WTC11 (cell line): ENCODE measurements around the gene OR10T2. TPM values are rescaled to one million over a fixed set of nuclear protein-coding genes. Genes with fewer than 3 reads are reported as not detected.
"Not testable (repeated sequence)": the region's sequence is repeated elsewhere in the genome, so short reads cannot be mapped to it uniquely, and the experiment has no call there.

Experiments
- ATAC-seq: fragments of 200-7000 bp; cut with Tn5 transposase; 2 replicates; pipeline ENCODE4 v1.10.0; 2021; ENCODE audit warnings: mild to moderate bottlenecking, moderate library complexity
- CTCF ChIA-PET: fragments of 300-600 bp; sonication (Branson Sonifier 250); formaldehyde crosslinking; loops from one replicate; lab custom pipeline; 2021; ENCODE audit warnings: antibody characterized with exemption; lab: Charles Lee
- POLR2A ChIA-PET: fragments of 350-600 bp; sonication (Branson Sonifier 250); formaldehyde crosslinking; loops from one replicate; lab custom pipeline; 2021; ENCODE audit warnings: antibody characterized with exemption; lab: Charles Lee
- DNase-seq: peaks from one replicate; pipeline ENCODE4 v3.0.0; 2021; ENCODE audit warnings: low spot score
- H3K27ac Mint-ChIP-seq: 2 replicates; pipeline ENCODE4 v1.8.0; 2021; ENCODE audit warnings: mixed read lengths
- H3K27me3 Mint-ChIP-seq: 2 replicates; pipeline ENCODE4 v1.8.0; 2021; ENCODE audit warnings: low read depth, mild to moderate bottlenecking, moderate library complexity, mixed read lengths
- H3K36me3 Mint-ChIP-seq: 2 replicates; pipeline ENCODE4 v1.8.0; 2021; ENCODE audit warnings: mixed read lengths
- H3K4me1 Mint-ChIP-seq: 2 replicates; pipeline ENCODE4 v1.8.0; 2022; ENCODE audit warnings: mixed read lengths
- H3K4me3 Mint-ChIP-seq: 2 replicates; pipeline ENCODE4 v1.8.0; 2021; ENCODE audit warnings: mild to moderate bottlenecking, moderate library complexity, mixed read lengths
- H3K9me3 Mint-ChIP-seq: 2 replicates; pipeline ENCODE4 v1.8.0; 2021; ENCODE audit warnings: mixed read lengths
- AR ChIP-seq: fragments of 250-450 bp; sonication (Bioruptor Pico); IDR thresholded peaks from 2 replicates; pipeline ENCODE4 v1.9.0; 2021; ENCODE audit warnings: mild to moderate bottlenecking
- ATF2 ChIP-seq: sonication (generic); formaldehyde crosslinking; IDR thresholded peaks from 2 replicates; pipeline ENCODE4 v1.8.1; 2022; ENCODE audit warnings: low read depth, missing genetic modification reagents, borderline replicate concordance
- CBFB ChIP-seq: sonication (generic); formaldehyde crosslinking; IDR thresholded peaks from 2 replicates; pipeline ENCODE4 v1.8.1; 2022; ENCODE audit warnings: mild to moderate bottlenecking, low read depth, missing genetic modification reagents
- CTCF ChIP-seq: fragments of 200-600 bp; IDR thresholded peaks from 2 replicates; pipeline ENCODE4 v1.8.0; 2022; ENCODE audit warnings: antibody characterized with exemption
- HMGXB4 ChIP-seq: sonication (generic); formaldehyde crosslinking; IDR thresholded peaks from 2 replicates; pipeline ENCODE4 v1.8.1; 2023; ENCODE audit warnings: mild to moderate bottlenecking, moderate library complexity, missing genetic modification reagents
- JAZF1 ChIP-seq: fragments of 250-450 bp; sonication (Bioruptor Pico); IDR thresholded peaks from 2 replicates; pipeline ENCODE4 v1.9.0; 2021; ENCODE audit warnings: moderate library complexity, mild to moderate bottlenecking, inconsistent platforms
- MYBL2 ChIP-seq: sonication (generic); formaldehyde crosslinking; IDR thresholded peaks from 2 replicates; pipeline ENCODE4 v1.8.1; 2023; ENCODE audit warnings: mild to moderate bottlenecking, moderate library complexity, missing genetic modification reagents
- SMAD4 ChIP-seq: sonication (generic); formaldehyde crosslinking; IDR thresholded peaks from 2 replicates; pipeline ENCODE4 v1.8.0; 2022; ENCODE audit warnings: mild to moderate bottlenecking, missing genetic modification reagents
- ZNF281 ChIP-seq: sonication (generic); formaldehyde crosslinking; IDR thresholded peaks from 2 replicates; pipeline ENCODE4 v1.8.0; 2023; ENCODE audit warnings: mild to moderate bottlenecking, missing genetic modification reagents
- ZNF416 ChIP-seq: fragments of 250-450 bp; sonication (Bioruptor Pico); IDR thresholded peaks from 2 replicates; pipeline ENCODE4 v1.9.0; 2021; ENCODE audit warnings: mild to moderate bottlenecking, inconsistent platforms
- ZNF532 ChIP-seq: fragments of 250-450 bp; sonication (Bioruptor Pico); IDR thresholded peaks from 2 replicates; pipeline ENCODE4 v1.9.0; 2021; ENCODE audit warnings: mild to moderate bottlenecking, borderline replicate concordance
- total RNA-seq: library from RNA; stranded (reverse); gene quantifications from 3 replicates; pipeline ENCODE4 v1.2.3, GENCODE V29; 2021
- TF ChIP-seq, protein P1 (sequence below): fragments of 250-450 bp; sonication (Bioruptor Pico); IDR thresholded peaks from 2 replicates; pipeline ENCODE4 v1.9.0; 2021; ENCODE audit warnings: mild to moderate bottlenecking
- TF ChIP-seq, protein P2 (sequence below): sonication (generic); formaldehyde crosslinking; IDR thresholded peaks from 2 replicates; pipeline ENCODE4 v1.8.0; 2023; ENCODE audit warnings: missing genetic modification reagents

The OR10T2 gene
- total RNA-seq, 1 experiment from 2014 or later, result not detected

- H3K27me3 Mint-ChIP-seq, result no peaks in the 10 kb centered on the region
- H3K4me3 Mint-ChIP-seq, result no peak overlapping the region
- no peak overlapping the region for H3K27ac Mint-ChIP-seq
- H3K4me1 Mint-ChIP-seq, result no peaks in the 10 kb centered on the region
- DNase-seq (no peak), ATAC-seq (no peak)
- H3K9me3 Mint-ChIP-seq, result peaks cover 14% of the 10 kb centered on the region
- 0 out of 2 replicates have a peak, but pooled peaks cover 5% of the 10 kb centered on the region for H3K36me3 Mint-ChIP-seq
- TF ChIP-seq JAZF1 (CRISPR knock-in tag), result no peak
- TF ChIP-seq ZNF416 (CRISPR knock-in tag), result no peak
- no peak for TF ChIP-seq ZNF281 (CRISPR knock-in tag)
- no peak for TF ChIP-seq CTCF
- TF ChIP-seq CBFB (CRISPR knock-in tag), result no peak
- TF ChIP-seq SMAD4 (CRISPR knock-in tag), result no peak
- TF ChIP-seq, protein P1, sequence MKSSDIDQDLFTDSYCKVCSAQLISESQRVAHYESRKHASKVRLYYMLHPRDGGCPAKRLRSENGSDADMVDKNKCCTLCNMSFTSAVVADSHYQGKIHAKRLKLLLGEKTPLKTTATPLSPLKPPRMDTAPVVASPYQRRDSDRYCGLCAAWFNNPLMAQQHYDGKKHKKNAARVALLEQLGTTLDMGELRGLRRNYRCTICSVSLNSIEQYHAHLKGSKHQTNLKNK (CRISPR knock-in tag), result no peak
- ChIA-PET CTCF (no interaction called here), POLR2A (no interaction called here)
Measured at GRCh38 chr1:158374860-158375259, 24.4 kb downstream of the OR10T2 start.

DNA sequence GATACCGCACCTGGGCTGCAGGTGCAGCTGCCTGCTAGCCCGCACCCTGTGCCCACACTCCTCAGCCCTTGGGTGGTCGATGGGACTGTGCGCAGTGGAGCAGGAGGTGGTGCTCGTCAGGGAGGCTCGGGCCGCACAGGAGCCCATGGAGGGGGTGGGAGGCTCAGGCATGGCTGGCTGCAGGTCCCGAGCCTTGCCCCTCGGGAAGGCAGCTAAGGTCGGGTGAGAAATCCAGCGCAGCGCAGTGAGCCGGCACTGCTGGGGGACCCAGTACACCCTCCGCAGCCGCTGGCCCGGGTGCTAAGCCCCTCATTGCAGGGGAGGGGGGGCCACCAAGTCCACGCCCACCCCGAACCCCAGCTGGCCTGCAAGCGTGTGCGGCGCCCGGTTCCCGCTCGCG, 25.2 kb downstream of the OR10T2 start:
- CTCF ChIA-PET, result not testable (repeated sequence)

DNA sequence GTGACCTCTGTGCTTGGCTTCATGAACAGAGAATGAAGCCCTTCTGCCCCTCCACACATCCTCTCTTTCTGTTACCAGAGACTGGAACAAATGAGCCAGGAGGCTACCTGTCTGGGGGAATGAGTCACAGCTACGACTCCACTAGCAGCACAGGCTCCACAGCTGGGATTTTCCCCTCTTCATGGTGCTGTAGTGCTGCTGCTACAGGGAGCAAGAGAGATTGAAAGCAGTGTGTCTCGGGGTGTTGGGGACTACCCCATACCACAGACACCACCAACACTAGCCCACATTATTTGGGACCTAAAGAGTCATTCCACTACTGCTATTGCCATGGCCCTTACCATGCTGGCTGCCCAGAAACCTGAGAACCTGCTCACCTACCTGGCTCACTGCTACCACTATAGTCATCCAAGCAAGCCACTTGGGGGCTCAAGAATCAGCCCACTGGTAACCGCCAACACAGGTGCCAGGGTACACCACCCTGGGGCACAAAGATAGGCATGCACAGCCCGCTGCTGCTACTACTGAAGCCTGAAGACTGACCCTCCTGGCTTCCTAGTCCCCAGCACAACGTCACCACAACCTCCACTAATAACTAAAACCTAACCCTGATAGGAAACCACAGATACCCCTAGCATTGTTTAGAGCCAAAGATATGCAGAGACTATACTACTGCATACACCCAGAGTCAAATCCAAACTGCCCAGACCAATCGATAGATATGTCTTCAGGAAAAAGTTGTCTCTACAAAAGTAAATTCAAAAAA, 27.9 kb downstream of the OR10T2 start:
- Mint-ChIP-seq H3K27me3 (no peaks in the 10 kb centered on the region), H3K36me3 (0 out of 2 replicates have a peak, but pooled peaks cover 5% of the 10 kb centered on the region), H3K9me3 (peaks cover 21% of the 10 kb centered on the region), H3K4me1 (no peaks in the 10 kb centered on the region), H3K27ac (no peak overlapping the region), H3K4me3 (no peak overlapping the region)
- ChIA-PET POLR2A (no interaction called here), CTCF (no interaction called here)
- ATAC-seq (no peak), DNase-seq (no peak)
- no peak for TF ChIP-seq MYBL2 (CRISPR knock-in tag)
- no peak for TF ChIP-seq ATF2 (CRISPR knock-in tag)
- TF ChIP-seq AR (CRISPR knock-in tag), result no peak
- TF ChIP-seq CBFB (CRISPR knock-in tag), result no peak
- TF ChIP-seq, protein P2, sequence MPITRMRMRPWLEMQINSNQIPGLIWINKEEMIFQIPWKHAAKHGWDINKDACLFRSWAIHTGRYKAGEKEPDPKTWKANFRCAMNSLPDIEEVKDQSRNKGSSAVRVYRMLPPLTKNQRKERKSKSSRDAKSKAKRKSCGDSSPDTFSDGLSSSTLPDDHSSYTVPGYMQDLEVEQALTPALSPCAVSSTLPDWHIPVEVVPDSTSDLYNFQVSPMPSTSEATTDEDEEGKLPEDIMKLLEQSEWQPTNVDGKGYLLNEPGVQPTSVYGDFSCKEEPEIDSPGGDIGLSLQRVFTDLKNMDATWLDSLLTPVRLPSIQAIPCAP (CRISPR knock-in tag), result no peak
- TF ChIP-seq HMGXB4, result no peak
- TF ChIP-seq ZNF532, result no peak

More for the DNA sequence above, 25.2 kb downstream of the OR10T2 start:
- ATAC-seq, H3K27me3 Mint-ChIP-seq, H3K4me1 Mint-ChIP-seq, DNase-seq, POLR2A ChIA-PET, H3K4me3 Mint-ChIP-seq, H3K27ac Mint-ChIP-seq, H3K36me3 Mint-ChIP-seq: not testable (repeated sequence)
- peaks cover 14% of the 10 kb centered on the region for H3K9me3 Mint-ChIP-seq
